Measurements from ENCODE around the gene SPRN.

DNA sequence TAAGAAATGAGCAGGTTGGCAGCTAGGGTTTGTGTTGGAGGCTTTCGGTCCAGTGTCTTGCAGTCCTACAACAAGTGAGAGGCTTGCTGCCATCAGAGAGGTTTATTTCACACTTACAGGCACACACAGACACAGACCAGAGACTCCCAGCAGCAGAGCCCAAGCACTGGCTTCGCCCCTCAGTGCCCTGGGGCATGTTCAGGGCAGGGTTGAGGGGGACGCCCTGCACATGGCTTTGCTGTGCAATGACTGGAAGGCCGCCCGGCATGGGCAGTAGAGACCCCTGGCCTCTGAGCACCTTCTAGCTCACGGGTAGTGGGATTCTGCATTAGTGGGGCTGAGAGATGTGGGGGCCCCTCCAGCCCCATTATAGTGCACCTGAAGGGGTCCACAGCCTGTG, 3.8 kb downstream of the SPRN start:
- no peak for TF ChIP-seq ZNF274 (IDR thresholded peaks at IDR 0.05; ENCODE audit: low read depth, low read length)
- no peak for TF ChIP-seq SUZ12 (IDR thresholded peaks at IDR 0.05; ENCODE audit: extremely low read depth, insufficient read depth, insufficient read length)

All from NT2/D1 (cell line).